Measurements from ENCODE around the gene OR4F15.

GRCh38 chr15:101807345-101807945, 4.6 kb upstream of the OR4F15 start:
- TF ChIP-seq NANOG (IDR thresholded peaks at IDR 0.05; ENCODE audit: insufficient read depth, low read depth, low read length, poor library complexity, severe bottlenecking) (no peak), POLR2A (IDR thresholded peaks at IDR 0.05; ENCODE audit: control extremely low read depth in 1 of 2, low read depth in 2 of 2, low read length in 2 of 2) (no peak)
